Transverse colon (tissue), 4 donors: ENCODE measurements around the gene NCOA3. TPM values are rescaled to one million over a fixed set of nuclear protein-coding genes. Genes with fewer than 3 reads are reported as not detected.

Experiments
- DNase-seq: peaks from one replicate; pipeline ENCODE4 v3.0.0-alpha.2; 2019
- H3K27ac ChIP-seq, 4 donors: fragments of 200-600 bp; sonication (generic); 2 replicates each; pipeline ENCODE4 v1.5.1; 2016 to 2018; ENCODE audit warnings: inconsistent platforms in 4 of 4
- H3K27me3 ChIP-seq: fragments of 200-600 bp; sonication (generic); 2 replicates; pipeline ENCODE4 v1.5.1; 2017; ENCODE audit warnings: inconsistent platforms
- H3K36me3 ChIP-seq, 4 donors: fragments of 200-600 bp; sonication (generic); 2 replicates each; pipeline ENCODE4 v1.5.1; 2017 to 2019; ENCODE audit warnings: inconsistent platforms in 4 of 4
- H3K4me1 ChIP-seq, 4 donors: fragments of 200-600 bp; sonication (generic); 2 replicates each; pipeline ENCODE4 v1.5.1; 2017 to 2020; ENCODE audit warnings: inconsistent platforms in 4 of 4
- H3K4me3 ChIP-seq, 4 donors: fragments of 200-600 bp; sonication (generic); 1 replicate in 1 of 4; 2 replicates in 3 of 4; pipeline versions ENCODE4 v1.5.1 to v1.6.1; 2017 to 2019; ENCODE audit warnings: inconsistent platforms in 4 of 4
- H3K9me3 ChIP-seq, 2 donors: fragments of 200-600 bp; sonication (generic); 2 replicates each; pipeline ENCODE4 v1.5.1; 2017 to 2019; ENCODE audit warnings: inconsistent platforms in 2 of 2
- EP300 ChIP-seq: sonication (generic); formaldehyde crosslinking; IDR thresholded peaks from one replicate; pipeline ENCODE4 v1.6.1; 2017; ENCODE audit warnings: antibody characterized with exemption, low read depth
- POLR2A ChIP-seq: fragments of 450-650 bp; IDR thresholded peaks from one replicate; pipeline ENCODE4 v1.6.1; 2016; ENCODE audit warnings: antibody characterized with exemption, mild to moderate bottlenecking, moderate library complexity
- POLR2AphosphoS5 ChIP-seq, 3 donors: sonication (generic); formaldehyde crosslinking; IDR thresholded peaks; one replicate each; pipeline ENCODE4 v1.6.1; 2016; ENCODE audit warnings: antibody characterized with exemption in 3 of 3
- WGBS, 2 donors: methylation state at CpG; one replicate each; pipeline ENCODE4 v1.1.5; 2018; ENCODE audit warnings: low coverage in 1 of 2; 5-methylcytosine and 5-hydroxymethylcytosine counted together
- in situ Hi-C, 4 donors: fragments of 200-750 bp; cut with MboI; loops; one replicate each; pipeline versions ENCODE4 v1.15.0 to v1.15.1; 2017; ENCODE audit warnings: low sequenced_read_pairs in 3 of 4, low pct_ligation_motif_present in 1 of 4, low pct_unique_long_range_greater_than_20kb in 1 of 4
- intact Hi-C: fragments of 100-400 bp; cut with DNase I; formaldehyde crosslinking; loops from one replicate; pipeline ENCODE4 v1.15.1; 2023; ENCODE audit warnings: low total_unique reads
- total RNA-seq, 4 donors: library from RNA; depleted of rRNA; stranded (reverse); fragments of >200 nt; gene quantifications; one replicate each; pipeline ENCODE4 v1.1.0, GENCODE V29; 2016
- TF ChIP-seq, protein P1 (sequence below), 5 experiments: fragments of 200-600 bp in 3 of 5; fragments of 450-650 bp in 2 of 5; sonication (generic) in 3 of 5; IDR thresholded peaks; 1 replicate in 2 of 5; 2 replicates in 3 of 5; pipeline ENCODE4 v1.5.1; 2016 to 2017; ENCODE audit warnings: antibody characterized with exemption in 5 of 5, inconsistent platforms in 3 of 5, mild to moderate bottlenecking in 2 of 5, moderate library complexity in 1 of 5

NCOA3 gene
- total RNA-seq, 4 donors from 2014 or later, result 9.2 to 39.1 (median 22.3) TPM

- no peak for DNase-seq
- peaks cover 6 to 7% of the 10 kb centered on the region in 2 donors for H3K9me3 ChIP-seq
- TF ChIP-seq EP300 (no peak), POLR2A (no peak), POLR2AphosphoS5 (IDR thresholded peaks at IDR 0.05) (no peak)
- TF ChIP-seq, protein P1, sequence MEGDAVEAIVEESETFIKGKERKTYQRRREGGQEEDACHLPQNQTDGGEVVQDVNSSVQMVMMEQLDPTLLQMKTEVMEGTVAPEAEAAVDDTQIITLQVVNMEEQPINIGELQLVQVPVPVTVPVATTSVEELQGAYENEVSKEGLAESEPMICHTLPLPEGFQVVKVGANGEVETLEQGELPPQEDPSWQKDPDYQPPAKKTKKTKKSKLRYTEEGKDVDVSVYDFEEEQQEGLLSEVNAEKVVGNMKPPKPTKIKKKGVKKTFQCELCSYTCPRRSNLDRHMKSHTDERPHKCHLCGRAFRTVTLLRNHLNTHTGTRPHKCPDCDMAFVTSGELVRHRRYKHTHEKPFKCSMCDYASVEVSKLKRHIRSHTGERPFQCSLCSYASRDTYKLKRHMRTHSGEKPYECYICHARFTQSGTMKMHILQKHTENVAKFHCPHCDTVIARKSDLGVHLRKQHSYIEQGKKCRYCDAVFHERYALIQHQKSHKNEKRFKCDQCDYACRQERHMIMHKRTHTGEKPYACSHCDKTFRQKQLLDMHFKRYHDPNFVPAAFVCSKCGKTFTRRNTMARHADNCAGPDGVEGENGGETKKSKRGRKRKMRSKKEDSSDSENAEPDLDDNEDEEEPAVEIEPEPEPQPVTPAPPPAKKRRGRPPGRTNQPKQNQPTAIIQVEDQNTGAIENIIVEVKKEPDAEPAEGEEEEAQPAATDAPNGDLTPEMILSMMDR (IDR thresholded peaks at IDR 0.05), result no peak
- H3K27ac ChIP-seq, result peak overlapping the region; percentile 59 to 77 (median 70)
- in situ Hi-C loops (no loop called here), intact Hi-C loops (no loop called here)
- H3K36me3 ChIP-seq, result no peaks in the 10 kb centered on the region
- WGBS, 2 donors, result 20 to 91% methylated on average over 1 to 6 of the region's 6 CpGs
- peaks cover 27 to 57% (median 30%) of the 10 kb centered on the region in 4 donors for H3K4me1 ChIP-seq
- H3K27me3 ChIP-seq, result no peaks in the 10 kb centered on the region
- no peak overlapping the region for H3K4me3 ChIP-seq
These were observed 67.2 kb downstream of the NCOA3 start for GRCh38 chr20:47568837-47569410.

DNA sequence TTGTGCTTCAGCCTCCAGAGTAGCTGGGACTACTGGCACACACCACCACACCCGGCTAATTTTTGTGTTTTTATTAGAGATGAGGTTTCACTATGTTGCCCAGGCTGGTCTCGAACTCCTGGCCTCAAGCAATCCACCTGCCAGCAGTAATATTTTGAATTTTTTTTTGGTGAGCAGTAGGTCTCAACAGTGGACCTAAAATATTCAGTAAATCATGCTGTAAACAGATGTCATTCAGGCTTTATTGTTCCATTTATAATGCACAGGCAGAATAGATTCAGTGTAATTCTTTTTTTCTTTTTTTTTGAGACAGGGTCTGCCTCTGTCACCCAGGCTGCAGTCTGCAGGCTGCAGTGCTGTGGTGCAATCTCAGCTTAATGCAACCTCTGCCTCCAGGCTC, 69.7 kb downstream of the NCOA3 start:
- no peak overlapping the region for H3K4me3 ChIP-seq
- in situ Hi-C loops, result no loop called here
- intact Hi-C loops, result no loop called here
- H3K9me3 ChIP-seq, result peaks cover 6 to 7% of the 10 kb centered on the region in 2 donors
- H3K27me3 ChIP-seq, result no peaks in the 10 kb centered on the region
- H3K36me3 ChIP-seq, result no peaks in the 10 kb centered on the region
- H3K4me1 ChIP-seq, result peaks cover 31 to 57% (median 37%) of the 10 kb centered on the region in 4 donors
- no peak for TF ChIP-seq POLR2AphosphoS5 (IDR thresholded peaks at IDR 0.05)
- TF ChIP-seq POLR2A, result no peak
- TF ChIP-seq, protein P1 (IDR thresholded peaks at IDR 0.05), result no peak
- no peak for TF ChIP-seq EP300
- no peak overlapping the region for H3K27ac ChIP-seq
- no peak for DNase-seq
- WGBS, 2 donors, result 93% methylated on average over 2 of the region's 2 CpGs; no CpG with 5 or more reads in 1 of the 2 donors

- no peak for DNase-seq
- no peak overlapping the region for H3K4me3 ChIP-seq
- peaks cover 6 to 7% of the 10 kb centered on the region in 2 donors for H3K9me3 ChIP-seq
- no peaks in the 10 kb centered on the region for H3K36me3 ChIP-seq
- TF ChIP-seq, protein P1 (IDR thresholded peaks at IDR 0.05), result no peak
- TF ChIP-seq POLR2AphosphoS5 (IDR thresholded peaks at IDR 0.05), result no peak
- no peak for TF ChIP-seq EP300
- TF ChIP-seq POLR2A, result no peak
- H3K27me3 ChIP-seq, result no peaks in the 10 kb centered on the region
- H3K27ac ChIP-seq, result no peak overlapping the region
- in situ Hi-C loops (no loop called here), intact Hi-C loops (no loop called here)
- 90 to 93% methylated on average over 5 to 6 of the region's 6 CpGs for WGBS, 2 donors
- H3K4me1 ChIP-seq, result peaks cover 38 to 58% (median 43%) of the 10 kb centered on the region in 4 donors
These were observed 70.5 kb downstream of the NCOA3 start for GRCh38 chr20:47572105-47572729.

DNA sequence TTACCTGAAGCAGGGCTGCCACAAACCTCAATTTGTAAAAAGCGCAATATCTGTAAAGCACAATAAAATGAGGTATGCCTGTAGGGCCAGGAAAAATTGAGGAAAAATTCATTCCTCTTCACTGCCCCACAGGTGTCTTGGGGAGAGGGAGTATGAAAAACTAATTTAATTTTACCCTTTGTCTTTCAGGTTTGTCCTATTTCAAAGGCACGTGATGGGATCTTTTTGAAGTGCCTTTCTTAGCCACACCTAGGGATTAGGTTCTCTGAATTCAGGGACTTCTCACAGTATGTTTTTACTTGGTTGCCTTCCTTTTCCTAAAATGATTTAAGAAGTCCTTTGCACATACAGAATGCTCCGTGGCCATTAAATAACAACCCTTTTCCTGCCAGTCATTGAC, 71.9 kb downstream of the NCOA3 start:
- H3K27ac ChIP-seq, result no peak overlapping the region
- no peaks in the 10 kb centered on the region for H3K27me3 ChIP-seq
- intact Hi-C loops, result no loop called here
- no peak for TF ChIP-seq EP300
- TF ChIP-seq POLR2A, result no peak
- no peak for TF ChIP-seq POLR2AphosphoS5 (IDR thresholded peaks at IDR 0.05)
- TF ChIP-seq, protein P1 (IDR thresholded peaks at IDR 0.05), result no peak
- H3K36me3 ChIP-seq, result no peaks in the 10 kb centered on the region
- no peak overlapping the region for H3K4me3 ChIP-seq
- no peak for DNase-seq
- in situ Hi-C loops, result no loop called here
- H3K4me1 ChIP-seq, result peaks cover 33 to 58% (median 42%) of the 10 kb centered on the region in 4 donors
- H3K9me3 ChIP-seq, result peaks cover 6 to 7% of the 10 kb centered on the region in 2 donors
- 65 to 68% methylated on average over 3 of the region's 3 CpGs for WGBS, 2 donors
